ENCODE data around the gene PGPEP1. TPM values are rescaled to one million over a fixed set of nuclear protein-coding genes. Genes with fewer than 3 reads are reported as not detected.

Gene PGPEP1
- total RNA-seq, 2 experiments from 2014 or later, result 24.4 to 25.9 TPM

DNA sequence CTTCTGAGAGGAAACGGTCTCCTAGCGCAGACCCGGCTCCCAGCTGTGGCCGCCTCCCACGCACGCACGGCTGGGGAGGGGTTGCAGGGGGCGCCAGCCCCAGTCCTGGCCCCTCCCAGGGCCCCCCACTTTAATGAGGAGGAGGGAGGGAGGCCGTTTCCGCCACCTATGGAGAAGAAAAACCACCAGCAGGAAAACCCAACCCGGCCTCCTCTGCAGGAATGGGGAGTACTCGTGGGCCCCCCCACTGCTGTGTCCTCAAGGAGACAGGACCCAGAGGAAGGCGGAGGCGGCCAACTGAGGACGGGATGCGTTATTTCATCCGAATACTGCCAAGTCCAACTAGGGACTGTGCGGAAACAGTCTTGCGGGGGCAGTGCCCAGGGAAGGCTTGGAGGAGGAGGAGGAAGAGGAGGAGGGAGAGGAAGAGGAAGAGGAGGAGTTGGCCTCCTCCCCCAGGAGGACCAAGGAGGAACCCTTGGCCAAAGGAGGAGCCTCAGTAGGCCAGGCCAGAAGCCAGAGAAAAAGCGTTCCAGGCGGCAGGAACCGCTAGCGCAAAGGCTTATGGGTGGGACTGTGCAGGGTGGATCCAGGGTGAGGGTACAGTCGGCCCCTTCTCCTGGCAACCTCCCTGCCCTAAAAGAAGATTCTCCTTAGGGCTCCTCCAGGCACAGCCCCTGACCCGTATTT lies 74.9 kb downstream of the PGPEP1 start:
- H3K27me3 Mint-ChIP-seq, result peaks cover 52% of the 10 kb centered on the region
- ATAC-seq (ENCODE audit: poor library complexity), result no peak
- ChIA-PET CTCF (interaction anchor here (0.6 to 6.7 kb wide), 5 partner anchors 26 to 137 kb away, joined by 3 to 53 read pairs (median 5); no protein-coding TSS in a partner anchor), POLR2A (interaction anchor here (0.5 to 9.0 kb wide), 5 partner anchors 14 to 211 kb away, joined by 3 to 97 read pairs (median 6); partner anchors contain the start of genes JUND, LSM4 and RAB3A)
- Histone ChIP-seq H3K4me1 (ENCODE audit: insufficient read depth, low read length) (peaks cover 63% of the 10 kb centered on the region), H3K36me3 (ENCODE audit: insufficient read depth, low read length) (no peaks in the 10 kb centered on the region), H3K27me3 (ENCODE audit: control insufficient read depth in 1 of 2, insufficient read depth in 2 of 2, low read length in 2 of 2) (peaks cover 11 to 30% of the 10 kb centered on the region in 2 experiments), H3K4me3 (ENCODE audit: low read length) (no peak overlapping the region), H3K27ac (ENCODE audit: low read depth in 1 of 2, low read length in 2 of 2) (no peak overlapping the region), H3K9me3 (ENCODE audit: control insufficient read depth in 1 of 2, insufficient read depth in 1 of 2, low read length in 2 of 2) (no peaks in the 10 kb centered on the region)
- H3K9me3 Mint-ChIP-seq, result no peaks in the 10 kb centered on the region
- H3K27ac Mint-ChIP-seq, result no peak overlapping the region
- TF ChIP-seq, protein P1, sequence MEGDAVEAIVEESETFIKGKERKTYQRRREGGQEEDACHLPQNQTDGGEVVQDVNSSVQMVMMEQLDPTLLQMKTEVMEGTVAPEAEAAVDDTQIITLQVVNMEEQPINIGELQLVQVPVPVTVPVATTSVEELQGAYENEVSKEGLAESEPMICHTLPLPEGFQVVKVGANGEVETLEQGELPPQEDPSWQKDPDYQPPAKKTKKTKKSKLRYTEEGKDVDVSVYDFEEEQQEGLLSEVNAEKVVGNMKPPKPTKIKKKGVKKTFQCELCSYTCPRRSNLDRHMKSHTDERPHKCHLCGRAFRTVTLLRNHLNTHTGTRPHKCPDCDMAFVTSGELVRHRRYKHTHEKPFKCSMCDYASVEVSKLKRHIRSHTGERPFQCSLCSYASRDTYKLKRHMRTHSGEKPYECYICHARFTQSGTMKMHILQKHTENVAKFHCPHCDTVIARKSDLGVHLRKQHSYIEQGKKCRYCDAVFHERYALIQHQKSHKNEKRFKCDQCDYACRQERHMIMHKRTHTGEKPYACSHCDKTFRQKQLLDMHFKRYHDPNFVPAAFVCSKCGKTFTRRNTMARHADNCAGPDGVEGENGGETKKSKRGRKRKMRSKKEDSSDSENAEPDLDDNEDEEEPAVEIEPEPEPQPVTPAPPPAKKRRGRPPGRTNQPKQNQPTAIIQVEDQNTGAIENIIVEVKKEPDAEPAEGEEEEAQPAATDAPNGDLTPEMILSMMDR (IDR thresholded peaks at IDR 0.05), result no peak
- H3K4me3 Mint-ChIP-seq, result peak overlapping the region; percentile 67
- peaks cover 58% of the 10 kb centered on the region for H3K4me1 Mint-ChIP-seq (ENCODE audit: low read depth)
- intact Hi-C loops (cut with DNase I, micrococcal nuclease), result loop anchor here in 1 of 2 experiments (5.0 kb wide), 2 partner anchors 73 to 88 kb away; partner anchors contain the start of gene PGPEP1
- H3K36me3 Mint-ChIP-seq (ENCODE audit: low read depth), result no peaks in the 10 kb centered on the region
- peak in 2 of 14 experiments; percentile 27 to 47 for DNase-seq

GRCh38 chr19:18416778-18417249 lies 76.4 kb downstream of the PGPEP1 start:
- ChIA-PET CTCF (interaction anchor here (1.0 to 5.7 kb wide), 4 partner anchors 28 to 139 kb away, joined by 3 to 32 read pairs (median 4); no protein-coding TSS in a partner anchor), POLR2A (interaction anchor here (0.6 to 9.0 kb wide), 9 partner anchors 12 to 787 kb away, joined by 3 to 97 read pairs (median 4); partner anchors contain the start of genes JUND, LSM4, NR2C2AP and RAB3A)
- Histone ChIP-seq H3K4me1 (ENCODE audit: insufficient read depth, low read length) (peaks cover 72% of the 10 kb centered on the region), H3K4me3 (ENCODE audit: low read length) (peak overlapping the region; percentile 54), H3K27ac (ENCODE audit: low read depth in 1 of 2, low read length in 2 of 2) (peak overlapping the region in 1 of 2 donors; percentile 67), H3K27me3 (ENCODE audit: control insufficient read depth in 1 of 2, insufficient read depth in 2 of 2, low read length in 2 of 2) (peaks cover 11 to 30% of the 10 kb centered on the region in 2 experiments), H3K9me3 (ENCODE audit: control insufficient read depth in 1 of 2, insufficient read depth in 1 of 2, low read length in 2 of 2) (no peaks in the 10 kb centered on the region), H3K36me3 (ENCODE audit: insufficient read depth, low read length) (no peaks in the 10 kb centered on the region)
- peak in 11 of 14 experiments; percentile 35 to 89 (median 57) for DNase-seq
- TF ChIP-seq, protein P1 (IDR thresholded peaks at IDR 0.05), result no peak
- Mint-ChIP-seq H3K4me3 (peak overlapping the region; percentile 84), H3K9me3 (no peaks in the 10 kb centered on the region), H3K27me3 (peaks cover 48% of the 10 kb centered on the region), H3K36me3 (ENCODE audit: low read depth) (no peaks in the 10 kb centered on the region), H3K27ac (peak overlapping the region; percentile 43), H3K4me1 (ENCODE audit: low read depth) (peaks cover 66% of the 10 kb centered on the region)
- peak; percentile 11 for ATAC-seq (ENCODE audit: poor library complexity)
- intact Hi-C loops (cut with DNase I, micrococcal nuclease), result loop anchor here in 1 of 2 experiments (5.0 kb wide), 2 partner anchors 75 to 90 kb away; partner anchors contain the start of gene PGPEP1

GRCh38 chr19:18417250-18418028 lies 77.0 kb downstream of the PGPEP1 start:
- Histone ChIP-seq H3K9me3 (ENCODE audit: control insufficient read depth in 1 of 2, insufficient read depth in 1 of 2, low read length in 2 of 2) (no peaks in the 10 kb centered on the region), H3K4me3 (ENCODE audit: low read length) (peak overlapping the region; percentile 54)

More at GRCh38 chr19:18417250-18418028, 77.0 kb downstream of the PGPEP1 start:
- H3K36me3 ChIP-seq (ENCODE audit: insufficient read depth, low read length), result no peaks in the 10 kb centered on the region
- H3K4me1 ChIP-seq (ENCODE audit: insufficient read depth, low read length), result peaks cover 79% of the 10 kb centered on the region
- peaks cover 11 to 30% of the 10 kb centered on the region in 2 experiments for H3K27me3 ChIP-seq (ENCODE audit: control insufficient read depth in 1 of 2, insufficient read depth in 2 of 2, low read length in 2 of 2)
- no peaks in the 10 kb centered on the region for H3K36me3 Mint-ChIP-seq (ENCODE audit: low read depth)
- peak overlapping the region in 1 of 2 donors; percentile 67 for H3K27ac ChIP-seq (ENCODE audit: low read depth in 1 of 2, low read length in 2 of 2)
- H3K4me3 Mint-ChIP-seq, result peak overlapping the region; percentile 92
- peak overlapping the region; percentile 81 for H3K27ac Mint-ChIP-seq
- peaks cover 48% of the 10 kb centered on the region for H3K27me3 Mint-ChIP-seq
- intact Hi-C loops (cut with DNase I, micrococcal nuclease), result loop anchor here in 1 of 2 experiments (5.0 kb wide), 2 partner anchors 75 to 90 kb away; partner anchors contain the start of gene PGPEP1
- POLR2A ChIA-PET, result interaction anchor here (0.6 to 9.0 kb wide), 9 partner anchors 11 to 786 kb away, joined by 3 to 97 read pairs (median 4); partner anchors contain the start of genes CCDC124, JUND, LSM4 and NR2C2AP
- no peaks in the 10 kb centered on the region for H3K9me3 Mint-ChIP-seq
- CTCF ChIA-PET, result interaction anchor here (1.5 to 5.7 kb wide), 5 partner anchors 11 to 225 kb away, joined by 3 to 32 read pairs (median 4); no protein-coding TSS in a partner anchor
- DNase-seq, result peak in 4 of 14 experiments; percentile 18 to 66 (median 60)
- H3K4me1 Mint-ChIP-seq (ENCODE audit: low read depth), result peaks cover 71% of the 10 kb centered on the region
- TF ChIP-seq, protein P1 (IDR thresholded peaks at IDR 0.05), result no peak
- ATAC-seq (ENCODE audit: poor library complexity), result no peak
